ENCODE data around the gene SVIL.
"Not testable (repeated sequence)": the region's sequence is repeated elsewhere in the genome, so short reads cannot be mapped to it uniquely, and the experiment has no call there.

SVIL gene

GRCh38 chr10:29543715-29544114 lies 91.1 kb downstream of the SVIL start:
- no peak for TF ChIP-seq CTCF (IDR thresholded peaks at IDR 0.05; ENCODE audit: low read depth, low read length, missing control alignments)
- in situ Hi-C loops (cut with HindIII; ENCODE audit: low sequenced_read_pairs) = no loop called here
- H3K4me3 ChIP-seq (ENCODE audit: low read depth, low read length) = no peak overlapping the region
- no peak for DNase-seq (ENCODE audit: low read depth)

- no peak for DNase-seq (ENCODE audit: low read depth)
- TF ChIP-seq CTCF (IDR thresholded peaks at IDR 0.05; ENCODE audit: low read depth, low read length, missing control alignments) = no peak
- no peak overlapping the region for H3K4me3 ChIP-seq (ENCODE audit: low read depth, low read length)
- in situ Hi-C loops (cut with HindIII; ENCODE audit: low sequenced_read_pairs) = no loop called here
Measured at GRCh38 chr10:29542723-29543122, 92.0 kb downstream of the SVIL start.

- no peak overlapping the region for H3K4me3 ChIP-seq (ENCODE audit: low read depth, low read length)
- no peak for DNase-seq (ENCODE audit: low read depth)
- TF ChIP-seq CTCF (IDR thresholded peaks at IDR 0.05; ENCODE audit: low read depth, low read length, missing control alignments) = no peak
- in situ Hi-C loops (cut with HindIII; ENCODE audit: low sequenced_read_pairs) = no loop called here
Measured at GRCh38 chr10:29541422-29542210, 93.2 kb downstream of the SVIL start.

GRCh38 chr10:29540016-29540415 lies 94.8 kb downstream of the SVIL start:
- no peak for TF ChIP-seq CTCF (IDR thresholded peaks at IDR 0.05; ENCODE audit: low read depth, low read length, missing control alignments)
- no peak for DNase-seq (ENCODE audit: low read depth)
- in situ Hi-C loops (cut with HindIII; ENCODE audit: low sequenced_read_pairs) = no loop called here
- H3K4me3 ChIP-seq (ENCODE audit: low read depth, low read length) = no peak overlapping the region

- TF ChIP-seq CTCF (IDR thresholded peaks at IDR 0.05; ENCODE audit: low read depth, low read length, missing control alignments) = no peak
- H3K4me3 ChIP-seq (ENCODE audit: low read depth, low read length) = no peak overlapping the region
- in situ Hi-C loops (cut with HindIII; ENCODE audit: low sequenced_read_pairs) = no loop called here
- DNase-seq (ENCODE audit: low read depth) = no peak
Measured at GRCh38 chr10:29539412-29539811, 95.4 kb downstream of the SVIL start.

- in situ Hi-C loops (cut with HindIII; ENCODE audit: low sequenced_read_pairs) = no loop called here
- H3K4me3 ChIP-seq (ENCODE audit: low read depth, low read length) = no peak overlapping the region
- DNase-seq (ENCODE audit: low read depth) = no peak
- no peak for TF ChIP-seq CTCF (IDR thresholded peaks at IDR 0.05; ENCODE audit: low read depth, low read length, missing control alignments)
Measured at GRCh38 chr10:29537799-29538198, 97.0 kb downstream of the SVIL start.

GRCh38 chr10:29536691-29537090 lies 98.1 kb downstream of the SVIL start:
- in situ Hi-C loops (cut with HindIII; ENCODE audit: low sequenced_read_pairs); H3K4me3 ChIP-seq (ENCODE audit: low read depth, low read length); DNase-seq (ENCODE audit: low read depth): not testable (repeated sequence)
